Measurements from ENCODE around the gene JAKMIP2. TPM values are rescaled to one million over a fixed set of nuclear protein-coding genes. Genes with fewer than 3 reads are reported as not detected.
A peak's percentile ranks its signal among the peaks of the same experiment; 100 is the strongest.
"Not testable (repeated sequence)": the region's sequence is repeated elsewhere in the genome, so short reads cannot be mapped to it uniquely, and the experiment has no call there.

The JAKMIP2 gene
- total RNA-seq (1 to 10 TPM in 1 of 9 donors, under 1 TPM in 7, not detected in 1; 0.05 to 1.5 (median 0.24) TPM), polyA plus RNA-seq (under 1 TPM; under 0.01 to 0.08 TPM)
- long read RNA-seq, donor 1, full-length matches to known transcripts = 1 of 1 reads
- long read RNA-seq, donor 1, partial matches to known transcripts = 0 of 1 reads
- long read RNA-seq, donor 1, other reads (novel, unspliced or antisense) = 0 of 1 reads
- long read RNA-seq, donor 2, partial matches to known transcripts = 1 of 1 reads
- long read RNA-seq, donor 2, other reads (novel, unspliced or antisense) = 0 of 1 reads
- long read RNA-seq, donor 3 = 0 reads

- DNase-seq = peak; percentile 68 to 88 (median 78)
- intact Hi-C loops (cut with DNase I) = no loop called here
- no peak for TF ChIP-seq POLR2A (IDR thresholded peaks at IDR 0.05)
- no peak for TF ChIP-seq CTCF (IDR thresholded peaks at IDR 0.05)
- Histone ChIP-seq H3K4me3 (peak within 1 kb of the TSS in 9 of 12 donors; percentile 10 to 40 (median 23)), H3K27me3 (peaks cover 0 to 36% (median 6%) of the 10 kb centered on the region in 9 donors), H3K9me3 (no peaks in the 10 kb centered on the region), H3K27ac (no peak within 1 kb of the TSS), H3K4me1 (peaks cover 0 to 7% (median 0%) of the 10 kb centered on the region in 12 donors), H3K36me3 (no peaks in the 10 kb centered on the region)
- 2 to 8% (median 3%) methylated on average over 12 to 19 of the region's 19 CpGs for WGBS, 4 donors
- ATAC-seq = peak; percentile 81 to 90 (median 88)
These were observed at the start of gene JAKMIP2 for GRCh38 chr5:147782110-147783028. Gene JAKMIP2, minus strand, starts transcription at chr5:147782728. Its CDS starts 110,922 bp downstream, at chr5:147671806.

GRCh38 chr5:147831465-147831864 is 48.9 kb upstream of the JAKMIP2 start, which contains the start of gene SPINK1:
Gene SPINK1, minus strand, starts transcription at chr5:147831671. Its CDS starts 94 bp downstream, at chr5:147831577.
- Histone ChIP-seq H3K9me3 (no peaks in the 10 kb centered on the region), H3K4me3 (no peak within 1 kb of the TSS), H3K27ac (no peak within 1 kb of the TSS), H3K36me3 (no peaks in the 10 kb centered on the region), H3K4me1 (no peaks in the 10 kb centered on the region), H3K27me3 (peaks cover 0 to 4% (median 0%) of the 10 kb centered on the region in 9 donors)
- ATAC-seq (no peak), DNase-seq (no peak)
- intact Hi-C loops (cut with DNase I) = no loop called here
- no peak for TF ChIP-seq POLR2A (IDR thresholded peaks at IDR 0.05)
- no peak for TF ChIP-seq CTCF (IDR thresholded peaks at IDR 0.05)
- 89 to 97% (median 92%) methylated on average over 3 of the region's 3 CpGs for WGBS, 4 donors

GRCh38 chr5:147830035-147830434 is 47.5 kb upstream of the JAKMIP2 start:
- TF ChIP-seq CTCF (IDR thresholded peaks at IDR 0.05) = no peak
- no peak for TF ChIP-seq POLR2A (IDR thresholded peaks at IDR 0.05)
- Histone ChIP-seq H3K27me3 (peaks cover 0 to 4% (median 0%) of the 10 kb centered on the region in 9 donors), H3K4me1 (no peaks in the 10 kb centered on the region), H3K27ac (no peak overlapping the region), H3K9me3 (no peaks in the 10 kb centered on the region), H3K4me3 (no peak overlapping the region), H3K36me3 (no peaks in the 10 kb centered on the region)
- intact Hi-C loops (cut with DNase I) = no loop called here
- DNase-seq (no peak), ATAC-seq (no peak)

- ATAC-seq; DNase-seq; H3K27ac ChIP-seq; H3K4me3 ChIP-seq; H3K9me3 ChIP-seq; intact Hi-C loops (cut with DNase I); H3K4me1 ChIP-seq; H3K27me3 ChIP-seq; H3K36me3 ChIP-seq: not testable (repeated sequence)
- WGBS, 4 donors = 88 to 96% (median 94%) methylated on average over 5 of the region's 5 CpGs
These were observed 44.5 kb upstream of the JAKMIP2 start for GRCh38 chr5:147827017-147827416.

Data from heart left ventricle (tissue), 16 donors.